HG02642 (cell line): ENCODE data around the gene RUNX3.
"Not testable (repeated sequence)": the region's sequence is repeated elsewhere in the genome, so short reads cannot be mapped to it uniquely, and the experiment has no call there.

Experiments
- ATAC-seq: cut with Tn5 transposase; IDR thresholded peaks from one replicate; pipeline ENCODE4 v1.9.1; 2021; ENCODE audit warnings: mild to moderate bottlenecking; ENCODE audit not compliant: unreplicated experiment, poor library complexity

The RUNX3 gene

GRCh38 chr1:24892188-24893153 is 37.6 kb downstream of the RUNX3 start:
- ATAC-seq: no peak

- ATAC-seq: not testable (repeated sequence)
Measured at GRCh38 chr1:24891367-24891766, 38.7 kb downstream of the RUNX3 start.

- no peak for ATAC-seq
Measured at GRCh38 chr1:24890887-24891286, 39.2 kb downstream of the RUNX3 start.

- no peak for ATAC-seq
Measured at GRCh38 chr1:24888971-24889676, 41.0 kb downstream of the RUNX3 start.

- ATAC-seq: no peak
Measured at GRCh38 chr1:24888061-24888970, 41.8 kb downstream of the RUNX3 start.

GRCh38 chr1:24886241-24886640 is 43.8 kb downstream of the RUNX3 start:
- no peak for ATAC-seq

GRCh38 chr1:24884751-24885150 is 45.3 kb downstream of the RUNX3 start:
- no peak for ATAC-seq

GRCh38 chr1:24881034-24881433 is 49.0 kb downstream of the RUNX3 start:
- ATAC-seq: no peak

GRCh38 chr1:24878775-24879742 is 51.0 kb downstream of the RUNX3 start:
- ATAC-seq: no peak

- ATAC-seq: no peak
Measured at GRCh38 chr1:24878045-24878444, 52.0 kb downstream of the RUNX3 start.

- no peak for ATAC-seq
Measured at GRCh38 chr1:24875991-24876506, 54.0 kb downstream of the RUNX3 start.

- ATAC-seq: no peak
Measured at GRCh38 chr1:24875257-24875656, 54.8 kb downstream of the RUNX3 start.

GRCh38 chr1:24874611-24875234 is 55.4 kb downstream of the RUNX3 start:
- no peak for ATAC-seq

GRCh38 chr1:24874056-24874455 is 56.0 kb downstream of the RUNX3 start:
- ATAC-seq: no peak

- no peak for ATAC-seq
Measured at GRCh38 chr1:24873148-24873547, 56.9 kb downstream of the RUNX3 start.

GRCh38 chr1:24872061-24872850 is 57.8 kb downstream of the RUNX3 start:
- no peak for ATAC-seq

- ATAC-seq: no peak
Measured at GRCh38 chr1:24871306-24871901, 58.7 kb downstream of the RUNX3 start.
